Kidney (tissue), 14 donors: ENCODE results near the gene PRDM1. TPM values are rescaled to one million over a fixed set of nuclear protein-coding genes. Genes with fewer than 3 reads are reported as not detected.

ENCODE experiments used
- DNase-seq, 5 donors: peaks; one replicate each; pipeline ENCODE4 v3.0.0-alpha.2; 2013 to 2020
- FAIRE-seq: peaks from 2 replicates; lab custom pipeline; 2012; peaks lifted over from hg19 to GRCh38; lab: Jason Lieb, UNC
- H3K27ac ChIP-seq, 2 donors: one replicate each; pipeline ENCODE4 v1.7.0; 2013; ENCODE audit warnings: low read depth in 2 of 2, low read length in 2 of 2, inconsistent platforms in 1 of 2
- H3K27me3 ChIP-seq: one replicate; pipeline ENCODE4 v1.7.1; 2013; ENCODE audit warnings: low read length, inconsistent platforms; ENCODE audit not compliant: control insufficient read depth, insufficient read depth
- H3K36me3 ChIP-seq, 3 donors: one replicate each; pipeline versions ENCODE4 v1.7.0 to v1.7.1; 2013; ENCODE audit warnings: low read length in 3 of 3, control low read depth in 1 of 3, inconsistent platforms in 1 of 3; ENCODE audit not compliant: insufficient read depth in 3 of 3, control insufficient read depth in 2 of 3
- H3K4me1 ChIP-seq, 3 donors: one replicate each; pipeline versions ENCODE4 v1.7.0 to v1.7.1; 2013; ENCODE audit warnings: low read length in 3 of 3, inconsistent platforms in 1 of 3, low read depth in 1 of 3; ENCODE audit not compliant: control insufficient read depth in 2 of 3, insufficient read depth in 2 of 3
- H3K4me3 ChIP-seq, 3 donors: one replicate each; pipeline versions ENCODE4 v1.7.0 to v1.8.1; 2013; ENCODE audit warnings: low read length in 3 of 3, control low read depth in 1 of 3, inconsistent platforms in 1 of 3
- H3K9ac ChIP-seq, 3 donors: one replicate each; pipeline versions ENCODE4 v1.7.0 to v1.7.1; 2013; ENCODE audit warnings: low read length in 3 of 3, control low read depth in 1 of 3, inconsistent platforms in 1 of 3
- H3K9me3 ChIP-seq, 3 donors: one replicate each; pipeline versions ENCODE4 v1.7.0 to v1.7.1; 2013; ENCODE audit warnings: low read length in 3 of 3, control low read depth in 1 of 3, inconsistent platforms in 1 of 3; ENCODE audit not compliant: control insufficient read depth in 2 of 3, insufficient read depth in 1 of 3
- intact Hi-C: fragments of 100-400 bp; cut with DNase I; formaldehyde crosslinking; loops from one replicate; pipeline ENCODE4 v1.11.1; 2022
- polyA plus RNA-seq: library from polyadenylated mRNA; stranded (reverse); fragments of 350-450 nt; fragmentation: Illumina TruSeq; extraction: RNeasy Lipid Tissue Mini Kit (QIAGEN cat#74804); gene quantifications from one replicate; pipeline ENCODE4 v1.2.3, GENCODE V29; 2014; ENCODE audit warnings: low read depth, low replicate concordance; ENCODE audit not compliant: insufficient read depth
- total RNA-seq: library from RNA; stranded (reverse); fragmentation: NEBNext Ultra II Directional; extraction: Animal tissue kit (Norgen Biotek cat#: 25700); gene quantifications from one replicate; pipeline ENCODE4 v1.2.1, GENCODE V29; 2021
- TF ChIP-seq, protein P1 (sequence below): IDR thresholded peaks from 3 replicates; pipeline ENCODE4 v1.5.1; 2012; ENCODE audit warnings: mild to moderate bottlenecking, moderate library complexity, borderline replicate concordance; ENCODE audit not compliant: insufficient read depth; ENCODE audit errors: extremely low read depth
- donor health status: control.
- donor health status: control.
- donor health status: control.
- donor health status: control.
- donor health status: control.
- donor health status: DM: yes; HTN: yes; CAD: no.
- donor health status: Normal renal cell carcinoma (clear cell type).

PRDM1 gene
- total and polyA plus RNA-seq, 2 donors from 2014 or later, result 0.86 to 23.0 TPM

DNA sequence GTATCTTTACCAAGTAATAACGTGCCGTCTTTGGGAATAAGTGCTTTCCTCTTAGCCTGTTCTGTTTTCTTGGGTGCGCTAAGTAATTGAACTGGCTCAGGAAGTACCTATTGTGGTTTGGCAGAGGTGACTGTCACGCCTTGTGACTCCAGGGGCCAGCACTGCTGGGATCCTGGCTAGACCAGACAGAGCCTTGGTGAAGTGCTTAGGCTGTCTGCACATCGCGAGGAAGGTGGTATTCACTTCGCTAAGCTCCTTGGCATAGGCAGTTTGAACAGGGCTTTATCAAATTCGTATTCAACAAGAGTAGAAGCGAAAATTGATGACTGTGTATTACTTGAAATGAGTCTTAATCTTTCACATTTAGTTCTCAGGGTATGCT lies 17.6 kb downstream of the PRDM1 start:
- FAIRE-seq (no peak), DNase-seq (peak in 1 of 5 donors; percentile 61)
- Histone ChIP-seq H3K9ac (no peak overlapping the region), H3K27ac (peak overlapping the region in 1 of 2 donors; percentile 13), H3K4me3 (peak overlapping the region in 2 of 3 donors; percentile 4 to 12), H3K27me3 (no peaks in the 10 kb centered on the region), H3K4me1 (peaks cover 0 to 5% (median 0%) of the 10 kb centered on the region in 3 donors), H3K36me3 (no peaks in the 10 kb centered on the region), H3K9me3 (peaks cover 0 to 2% (median 0%) of the 10 kb centered on the region in 3 donors)
- TF ChIP-seq, protein P1, sequence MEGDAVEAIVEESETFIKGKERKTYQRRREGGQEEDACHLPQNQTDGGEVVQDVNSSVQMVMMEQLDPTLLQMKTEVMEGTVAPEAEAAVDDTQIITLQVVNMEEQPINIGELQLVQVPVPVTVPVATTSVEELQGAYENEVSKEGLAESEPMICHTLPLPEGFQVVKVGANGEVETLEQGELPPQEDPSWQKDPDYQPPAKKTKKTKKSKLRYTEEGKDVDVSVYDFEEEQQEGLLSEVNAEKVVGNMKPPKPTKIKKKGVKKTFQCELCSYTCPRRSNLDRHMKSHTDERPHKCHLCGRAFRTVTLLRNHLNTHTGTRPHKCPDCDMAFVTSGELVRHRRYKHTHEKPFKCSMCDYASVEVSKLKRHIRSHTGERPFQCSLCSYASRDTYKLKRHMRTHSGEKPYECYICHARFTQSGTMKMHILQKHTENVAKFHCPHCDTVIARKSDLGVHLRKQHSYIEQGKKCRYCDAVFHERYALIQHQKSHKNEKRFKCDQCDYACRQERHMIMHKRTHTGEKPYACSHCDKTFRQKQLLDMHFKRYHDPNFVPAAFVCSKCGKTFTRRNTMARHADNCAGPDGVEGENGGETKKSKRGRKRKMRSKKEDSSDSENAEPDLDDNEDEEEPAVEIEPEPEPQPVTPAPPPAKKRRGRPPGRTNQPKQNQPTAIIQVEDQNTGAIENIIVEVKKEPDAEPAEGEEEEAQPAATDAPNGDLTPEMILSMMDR, result no peak
- intact Hi-C loops, result no loop called here

DNA sequence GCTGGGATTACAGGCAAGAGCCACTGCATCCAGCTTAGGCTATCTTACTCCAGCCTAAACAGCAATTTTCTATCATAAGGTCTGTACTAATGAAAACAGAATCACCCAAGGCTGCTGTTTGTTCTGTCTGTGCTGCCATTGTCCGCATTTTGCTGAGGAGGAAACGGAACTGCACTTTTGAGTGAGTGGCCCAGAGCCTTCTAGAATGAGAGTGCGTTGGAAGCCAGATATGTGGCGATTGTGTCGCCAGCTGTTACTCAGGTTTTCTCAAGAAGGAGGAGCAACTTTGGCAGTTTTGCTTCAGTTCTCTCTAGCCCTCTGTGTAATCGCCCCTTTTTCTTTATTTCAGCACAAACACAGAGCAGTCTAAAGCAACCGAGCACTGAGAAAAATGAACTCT lies 18.3 kb downstream of the PRDM1 start:
- Histone ChIP-seq H3K4me1 (peaks cover 0 to 5% (median 0%) of the 10 kb centered on the region in 3 donors), H3K36me3 (no peaks in the 10 kb centered on the region), H3K9me3 (peaks cover 0 to 2% (median 0%) of the 10 kb centered on the region in 3 donors), H3K9ac (no peak overlapping the region), H3K27ac (no peak overlapping the region), H3K4me3 (no peak overlapping the region), H3K27me3 (no peaks in the 10 kb centered on the region)
- no peak for FAIRE-seq
- intact Hi-C loops, result no loop called here
- DNase-seq, result no peak
- TF ChIP-seq, protein P1, result no peak

DNA sequence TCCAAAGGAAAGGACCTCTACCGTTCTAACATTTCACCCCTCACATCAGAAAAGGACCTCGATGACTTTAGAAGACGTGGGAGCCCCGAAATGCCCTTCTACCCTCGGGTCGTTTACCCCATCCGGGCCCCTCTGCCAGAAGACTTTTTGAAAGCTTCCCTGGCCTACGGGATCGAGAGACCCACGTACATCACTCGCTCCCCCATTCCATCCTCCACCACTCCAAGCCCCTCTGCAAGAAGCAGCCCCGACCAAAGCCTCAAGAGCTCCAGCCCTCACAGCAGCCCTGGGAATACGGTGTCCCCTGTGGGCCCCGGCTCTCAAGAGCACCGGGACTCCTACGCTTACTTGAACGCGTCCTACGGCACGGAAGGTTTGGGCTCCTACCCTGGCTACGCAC lies 18.8 kb downstream of the PRDM1 start:
- no peak overlapping the region for H3K27ac ChIP-seq
- TF ChIP-seq, protein P1, result no peak
- DNase-seq, result no peak
- no peak overlapping the region for H3K9ac ChIP-seq
- no peak for FAIRE-seq
- intact Hi-C loops, result no loop called here
- no peaks in the 10 kb centered on the region for H3K36me3 ChIP-seq
- H3K9me3 ChIP-seq, result peaks cover 0 to 2% (median 0%) of the 10 kb centered on the region in 3 donors
- no peak overlapping the region for H3K4me3 ChIP-seq
- no peaks in the 10 kb centered on the region for H3K27me3 ChIP-seq
- H3K4me1 ChIP-seq, result peaks cover 0 to 5% (median 0%) of the 10 kb centered on the region in 3 donors

DNA sequence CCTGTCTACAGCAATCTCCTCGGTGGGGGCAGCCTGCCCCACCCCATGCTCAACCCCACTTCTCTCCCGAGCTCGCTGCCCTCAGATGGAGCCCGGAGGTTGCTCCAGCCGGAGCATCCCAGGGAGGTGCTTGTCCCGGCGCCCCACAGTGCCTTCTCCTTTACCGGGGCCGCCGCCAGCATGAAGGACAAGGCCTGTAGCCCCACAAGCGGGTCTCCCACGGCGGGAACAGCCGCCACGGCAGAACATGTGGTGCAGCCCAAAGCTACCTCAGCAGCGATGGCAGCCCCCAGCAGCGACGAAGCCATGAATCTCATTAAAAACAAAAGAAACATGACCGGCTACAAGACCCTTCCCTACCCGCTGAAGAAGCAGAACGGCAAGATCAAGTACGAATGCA lies 19.4 kb downstream of the PRDM1 start:
- TF ChIP-seq, protein P1, result no peak
- H3K27ac ChIP-seq, result no peak overlapping the region
- H3K4me3 ChIP-seq, result no peak overlapping the region
- H3K27me3 ChIP-seq, result no peaks in the 10 kb centered on the region
- FAIRE-seq, result no peak
- H3K9ac ChIP-seq, result no peak overlapping the region
- intact Hi-C loops, result no loop called here
- peak in 1 of 5 donors; percentile 65 for DNase-seq
- H3K9me3 ChIP-seq, result peaks cover 0 to 2% (median 0%) of the 10 kb centered on the region in 3 donors
- peaks cover 0 to 5% (median 0%) of the 10 kb centered on the region in 3 donors for H3K4me1 ChIP-seq
- H3K36me3 ChIP-seq, result no peaks in the 10 kb centered on the region
